GM12878 (cell line): ENCODE data around the gene FOXP3. TPM values are rescaled to one million over a fixed set of nuclear protein-coding genes. Genes with fewer than 3 reads are reported as not detected.

Experiments
- ATAC-seq: fragments of 200-7000 bp; cut with Tn5 transposase; 3 replicates; pipeline ENCODE4 v1.9.1; 2020; ENCODE audit warnings: mild to moderate bottlenecking, moderate library complexity
- BruUV-seq: library from RNA; stranded (reverse); fragments of 400-500 nt; replicated peaks from 2 replicates; lab custom pipeline; 2021; lab: Mats Ljungman, UMichigan
- CTCF ChIA-PET: fragments of 300-600 bp; sonication (Branson Sonifier 250); formaldehyde crosslinking; extraction: SDS; loops from one replicate; lab custom pipeline; 2021; ENCODE audit warnings: inconsistent platforms; lab: Yijun Ruan, JAX
- POLR2A ChIA-PET: fragments of 350-600 bp; formaldehyde crosslinking; extraction: SDS; loops from one replicate; lab custom pipeline; 2021; ENCODE audit warnings: inconsistent platforms; lab: Charles Lee
- RAD21 ChIA-PET: fragments of 300-600 bp; sonication (Branson Sonifier 250); formaldehyde crosslinking; loops from one replicate; lab custom pipeline; 2023; ENCODE audit warnings: antibody characterized with exemption; ENCODE audit not compliant: unreplicated experiment; lab: Charles Lee
- SMC1A ChIA-PET: fragments of 300-600 bp; sonication (Branson Sonifier 250); formaldehyde crosslinking; loops from one replicate; lab custom pipeline; 2023; ENCODE audit not compliant: unreplicated experiment, uncharacterized antibody; lab: Charles Lee
- DNase-seq: peaks from one replicate; pipeline ENCODE4 v3.0.0-alpha.2; 2011; ENCODE audit warnings: low read depth, low spot score
- FAIRE-seq: peaks from 3 replicates; lab custom pipeline; 2011; peaks lifted over from hg19 to GRCh38; lab: Jason Lieb, UNC
- H2AFZ ChIP-seq: 2 replicates; pipeline ENCODE4 v1.6.0; 2011; ENCODE audit warnings: low read depth, low read length, control low read depth; ENCODE audit not compliant: control insufficient read depth
- H3K27ac ChIP-seq: 2 replicates; pipeline ENCODE4 v1.5.1; 2011; ENCODE audit warnings: control low read depth; ENCODE audit not compliant: control insufficient read depth, insufficient read depth
- H3K27me3 ChIP-seq, 2 experiments: replicated peaks in 1 of 2; 2 replicates each; pipeline versions ENCODE4 v1.6.0 to v1.6.1; 2011; ENCODE audit warnings: low read length in 1 of 2; ENCODE audit not compliant: control insufficient read depth in 2 of 2, insufficient read depth in 2 of 2
- H3K36me3 ChIP-seq, 2 experiments: 2 replicates each; pipeline ENCODE4 v1.5.1; 2011; ENCODE audit warnings: low read length in 1 of 2; ENCODE audit not compliant: control insufficient read depth in 2 of 2, insufficient read depth in 2 of 2
- H3K4me1 ChIP-seq: 2 replicates; pipeline ENCODE4 v1.6.1; 2011; ENCODE audit warnings: mild to moderate bottlenecking, low read length, moderate library complexity, mixed read lengths; ENCODE audit not compliant: control insufficient read depth, insufficient read depth
- H3K4me2 ChIP-seq: 2 replicates; pipeline ENCODE4 v1.6.0; 2011; ENCODE audit warnings: control low read depth; ENCODE audit not compliant: control insufficient read depth, insufficient read depth
- H3K4me3 ChIP-seq: fragments of 200-600 bp; sonication (generic); 2 replicates; pipeline ENCODE4 v1.5.1; 2016
- H3K79me2 ChIP-seq: 2 replicates; pipeline ENCODE4 v1.6.0; 2011; ENCODE audit warnings: low read length; ENCODE audit not compliant: control insufficient read depth, insufficient read depth
- H3K9ac ChIP-seq: 2 replicates; pipeline ENCODE4 v1.8.0; 2011; ENCODE audit warnings: low read length, control low read depth, mixed read lengths; ENCODE audit not compliant: control insufficient read depth, insufficient read depth
- H3K9me3 ChIP-seq: replicated peaks from 3 replicates; pipeline ENCODE4 v1.5.1; 2011; ENCODE audit warnings: mild to moderate bottlenecking, low read length; ENCODE audit not compliant: control insufficient read depth, insufficient read depth
- H4K20me1 ChIP-seq: 2 replicates; pipeline ENCODE4 v1.6.0; 2011; ENCODE audit not compliant: control insufficient read depth, insufficient read depth
- CBFB ChIP-seq: IDR thresholded peaks from 2 replicates; pipeline ENCODE4 v1.6.1; 2016; ENCODE audit warnings: antibody characterized with exemption, low read depth
- CBX3 ChIP-seq: fragments of 200-600 bp; sonication (generic); IDR thresholded peaks from 2 replicates; pipeline ENCODE4 v1.6.1; 2016; ENCODE audit warnings: low read depth, borderline replicate concordance
- EZH2 ChIP-seq: IDR thresholded peaks from 2 replicates; pipeline ENCODE4 v1.6.1; 2012; ENCODE audit warnings: low read depth, mild to moderate bottlenecking, control low read depth, inconsistent platforms, low read length, borderline replicate concordance; ENCODE audit not compliant: control insufficient read depth
- IKZF2 ChIP-seq, 2 experiments: fragments of 450-650 bp; IDR thresholded peaks; 2 replicates each; pipeline ENCODE4 v1.6.1; 2017; ENCODE audit warnings: mild to moderate bottlenecking in 2 of 2, moderate library complexity in 2 of 2
- JUND ChIP-seq: IDR thresholded peaks from 2 replicates; pipeline ENCODE4 v1.6.1; 2012; ENCODE audit warnings: low read depth, mild to moderate bottlenecking, low read length, improper control_type of control experiment, moderate library complexity
- MTA3 ChIP-seq: IDR thresholded peaks from 2 replicates; pipeline ENCODE4 v1.6.1; 2012; ENCODE audit warnings: low read length, inconsistent platforms, borderline replicate concordance
- NR2C1 ChIP-seq: fragments of 450-650 bp; IDR thresholded peaks from 2 replicates; pipeline ENCODE4 v1.6.1; 2017; ENCODE audit warnings: antibody characterized with exemption, mild to moderate bottlenecking, moderate library complexity
- NRF1 ChIP-seq: conservative IDR thresholded peaks from 2 replicates; pipeline ENCODE4 v1.6.1; 2011; ENCODE audit warnings: mild to moderate bottlenecking, low read depth, low read length, improper control_type of control experiment
- PKNOX1 ChIP-seq: fragments of 450-650 bp; IDR thresholded peaks from 2 replicates; pipeline ENCODE4 v1.6.1; 2016; ENCODE audit warnings: mild to moderate bottlenecking
- RAD21 ChIP-seq: IDR thresholded peaks from 2 replicates; pipeline ENCODE4 v1.6.1; 2011; ENCODE audit warnings: mild to moderate bottlenecking, low read depth, low read length, moderate library complexity; ENCODE audit not compliant: insufficient read depth
- SMARCA5 ChIP-seq: fragments of 450-650 bp; IDR thresholded peaks from 2 replicates; pipeline ENCODE4 v1.6.1; 2017; ENCODE audit warnings: mild to moderate bottlenecking
- USF2 ChIP-seq: IDR thresholded peaks from 2 replicates; pipeline ENCODE4 v1.6.1; 2011; ENCODE audit warnings: low read depth, low read length, improper control_type of control experiment, borderline replicate concordance
- ZBTB33 ChIP-seq: fragments of 450-650 bp; IDR thresholded peaks from 2 replicates; pipeline ENCODE4 v1.6.1; 2017; ENCODE audit warnings: mild to moderate bottlenecking
- ZNF217 ChIP-seq: fragments of 450-650 bp; IDR thresholded peaks from 2 replicates; pipeline ENCODE4 v1.6.1; 2017; ENCODE audit warnings: antibody characterized with exemption, mild to moderate bottlenecking
- ZSCAN29 ChIP-seq: fragments of 450-650 bp; IDR thresholded peaks from 2 replicates; pipeline ENCODE4 v1.6.1; 2017; ENCODE audit warnings: mild to moderate bottlenecking, moderate library complexity
- WGBS: methylation state at CpG from one replicate; pipeline ENCODE4 v1.1.6; 2016; ENCODE audit warnings: low lambda C conversion rate; ENCODE audit not compliant: insufficient replicate concordance, insufficient coverage; ENCODE audit errors: missing lambda C conversion rate; 5-methylcytosine and 5-hydroxymethylcytosine counted together
- in situ Hi-C: fragments of 300-500 bp; cut with MboI; formaldehyde crosslinking; loops from 9 replicates; pipeline ENCODE4 v1.14.3; 2018; ENCODE audit warnings: mixed read lengths
- intact Hi-C: fragments of 100-400 bp; cut with micrococcal nuclease; formaldehyde crosslinking; loops from one replicate; pipeline ENCODE4 v1.14.2; 2022; ENCODE audit not compliant: unreplicated experiment
- polyA plus RNA-seq, 11 experiments: library from polyadenylated mRNA; depleted of rRNA in 4 of 11; unstranded in 6 of 11; stranded (reverse) in 5 of 11; fragments of >200 nt; fragmentation: Nextera tagmentation in 4 of 11; fragmentation: Illumina TruSeq in 1 of 11; extraction: Ambion mirVana in 4 of 11; extraction: Trizol in 1 of 11; gene quantifications; 1 replicate in 1 of 11; 2 replicates in 10 of 11; pipeline versions ENCODE4 v1.2.1 to v1.2.3, GENCODE V29; 2011 to 2016; ENCODE audit warnings: inconsistent platforms in 2 of 11, missing spikeins in 2 of 11, low read depth in 1 of 11
- total RNA-seq, 4 experiments: library from RNA; depleted of rRNA in 3 of 4; stranded (reverse); fragments of >200 nt in 3 of 4; fragmentation: Illumina TruSeq in 1 of 4; extraction: Trizol in 1 of 4; gene quantifications; 2 replicates each; pipeline versions ENCODE4 v1.2.1 to v1.2.3, GENCODE V29; 2013 to 2021
- TF ChIP-seq, protein P1 (sequence below): IDR thresholded peaks from 2 replicates; pipeline ENCODE4 v1.6.1; 2012; ENCODE audit warnings: improper control_type of control experiment, low read depth, low read length; ENCODE audit not compliant: insufficient replicate concordance

The FOXP3 gene
- total and polyA plus RNA-seq, 10 of the 15 experiments (the other 5 are each of a cell fraction or from before 2014, with no cell fraction given): 0.02 to 0.21 (median 0.08) TPM; not detected in 3

GRCh38 chrX:49290215-49290614 lies 25.7 kb upstream of the FOXP3 start:
- no peaks in the 10 kb centered on the region for H3K27me3 ChIP-seq
- CTCF ChIA-PET: interaction anchor here (0.9 kb wide), 1 partner anchor 549 kb away, joined by 3 read pairs; no protein-coding TSS in a partner anchor
- H3K9ac ChIP-seq: no peak overlapping the region
- SMC1A ChIA-PET: no interaction called here
- 28% methylated on average over 7 of the region's 7 CpGs for WGBS
- no peak overlapping the region for H2AFZ ChIP-seq
- H3K27ac ChIP-seq: no peak overlapping the region
- FAIRE-seq (no peak), ATAC-seq (no peak), DNase-seq (no peak)
- no peak overlapping the region for H3K4me2 ChIP-seq
- in situ Hi-C loops (no loop called here), intact Hi-C loops (no loop called here)
- BruUV-seq: no TSS peak
- H3K79me2 ChIP-seq: no peaks in the 10 kb centered on the region
- no peak overlapping the region for H3K4me3 ChIP-seq
- no peaks in the 10 kb centered on the region for H3K36me3 ChIP-seq
- POLR2A ChIA-PET: no interaction called here
- H3K4me1 ChIP-seq: no peaks in the 10 kb centered on the region
- RAD21 ChIA-PET: no interaction called here
- no peaks in the 10 kb centered on the region for H4K20me1 ChIP-seq
- TF ChIP-seq CBFB (no peak), JUND (no peak), EZH2 (no peak), USF2 (no peak), ZNF217 (no peak), RAD21 (no peak), SMARCA5 (no peak), NRF1 (no peak), PKNOX1 (no peak), CBX3 (no peak), ZBTB33 (no peak), NR2C1 (no peak), MTA3 (no peak), IKZF2 (IDR thresholded peaks at IDR 0.05) (no peak), ZSCAN29 (no peak)
- TF ChIP-seq, protein P1, sequence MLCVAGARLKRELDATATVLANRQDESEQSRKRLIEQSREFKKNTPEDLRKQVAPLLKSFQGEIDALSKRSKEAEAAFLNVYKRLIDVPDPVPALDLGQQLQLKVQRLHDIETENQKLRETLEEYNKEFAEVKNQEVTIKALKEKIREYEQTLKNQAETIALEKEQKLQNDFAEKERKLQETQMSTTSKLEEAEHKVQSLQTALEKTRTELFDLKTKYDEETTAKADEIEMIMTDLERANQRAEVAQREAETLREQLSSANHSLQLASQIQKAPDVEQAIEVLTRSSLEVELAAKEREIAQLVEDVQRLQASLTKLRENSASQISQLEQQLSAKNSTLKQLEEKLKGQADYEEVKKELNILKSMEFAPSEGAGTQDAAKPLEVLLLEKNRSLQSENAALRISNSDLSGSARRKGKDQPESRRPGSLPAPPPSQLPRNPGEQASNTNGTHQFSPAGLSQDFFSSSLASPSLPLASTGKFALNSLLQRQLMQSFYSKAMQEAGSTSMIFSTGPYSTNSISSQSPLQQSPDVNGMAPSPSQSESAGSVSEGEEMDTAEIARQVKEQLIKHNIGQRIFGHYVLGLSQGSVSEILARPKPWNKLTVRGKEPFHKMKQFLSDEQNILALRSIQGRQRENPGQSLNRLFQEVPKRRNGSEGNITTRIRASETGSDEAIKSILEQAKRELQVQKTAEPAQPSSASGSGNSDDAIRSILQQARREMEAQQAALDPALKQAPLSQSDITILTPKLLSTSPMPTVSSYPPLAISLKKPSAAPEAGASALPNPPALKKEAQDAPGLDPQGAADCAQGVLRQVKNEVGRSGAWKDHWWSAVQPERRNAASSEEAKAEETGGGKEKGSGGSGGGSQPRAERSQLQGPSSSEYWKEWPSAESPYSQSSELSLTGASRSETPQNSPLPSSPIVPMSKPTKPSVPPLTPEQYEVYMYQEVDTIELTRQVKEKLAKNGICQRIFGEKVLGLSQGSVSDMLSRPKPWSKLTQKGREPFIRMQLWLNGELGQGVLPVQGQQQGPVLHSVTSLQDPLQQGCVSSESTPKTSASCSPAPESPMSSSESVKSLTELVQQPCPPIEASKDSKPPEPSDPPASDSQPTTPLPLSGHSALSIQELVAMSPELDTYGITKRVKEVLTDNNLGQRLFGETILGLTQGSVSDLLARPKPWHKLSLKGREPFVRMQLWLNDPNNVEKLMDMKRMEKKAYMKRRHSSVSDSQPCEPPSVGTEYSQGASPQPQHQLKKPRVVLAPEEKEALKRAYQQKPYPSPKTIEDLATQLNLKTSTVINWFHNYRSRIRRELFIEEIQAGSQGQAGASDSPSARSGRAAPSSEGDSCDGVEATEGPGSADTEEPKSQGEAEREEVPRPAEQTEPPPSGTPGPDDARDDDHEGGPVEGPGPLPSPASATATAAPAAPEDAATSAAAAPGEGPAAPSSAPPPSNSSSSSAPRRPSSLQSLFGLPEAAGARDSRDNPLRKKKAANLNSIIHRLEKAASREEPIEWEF: no peak
- no peaks in the 10 kb centered on the region for H3K9me3 ChIP-seq
